ENCODE data around the gene SLIT1. TPM values are rescaled to one million over a fixed set of nuclear protein-coding genes. Genes with fewer than 3 reads are reported as not detected.

The SLIT1 gene
- total RNA-seq, 4 donors from 2014 or later = 0.10 to 0.13 TPM; not detected in 2

DNA sequence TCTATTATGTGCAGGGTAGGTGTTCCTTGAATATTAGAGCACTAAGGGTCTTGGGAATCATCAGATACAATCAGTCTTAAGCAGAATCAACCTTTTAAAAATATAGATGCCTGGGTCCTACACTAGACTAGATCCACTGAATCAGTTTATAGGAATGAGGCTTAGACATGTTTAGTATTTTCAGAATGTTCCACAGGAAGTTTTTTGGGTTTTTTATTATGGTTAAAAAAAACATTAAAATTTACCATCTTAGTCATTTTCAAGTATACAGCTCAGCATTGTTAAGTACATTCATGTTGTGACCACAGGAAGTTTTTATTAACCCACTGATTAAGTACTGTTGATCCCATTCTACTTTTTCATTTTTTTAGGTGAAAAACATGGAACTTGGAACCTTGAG lies 217.9 kb downstream of the SLIT1 start:
- Histone ChIP-seq H3K9me3 (no peaks in the 10 kb centered on the region), H3K4me3 (no peak overlapping the region), H3K4me1 (no peaks in the 10 kb centered on the region), H3K27ac (no peak overlapping the region), H3K36me3 (no peaks in the 10 kb centered on the region), H3K27me3 (no peaks in the 10 kb centered on the region)
- no peak for ATAC-seq
- in situ Hi-C loops (cut with MboI; ENCODE audit: low sequenced_read_pairs in 4 of 4) = no loop called here
- TF ChIP-seq, protein P1, sequence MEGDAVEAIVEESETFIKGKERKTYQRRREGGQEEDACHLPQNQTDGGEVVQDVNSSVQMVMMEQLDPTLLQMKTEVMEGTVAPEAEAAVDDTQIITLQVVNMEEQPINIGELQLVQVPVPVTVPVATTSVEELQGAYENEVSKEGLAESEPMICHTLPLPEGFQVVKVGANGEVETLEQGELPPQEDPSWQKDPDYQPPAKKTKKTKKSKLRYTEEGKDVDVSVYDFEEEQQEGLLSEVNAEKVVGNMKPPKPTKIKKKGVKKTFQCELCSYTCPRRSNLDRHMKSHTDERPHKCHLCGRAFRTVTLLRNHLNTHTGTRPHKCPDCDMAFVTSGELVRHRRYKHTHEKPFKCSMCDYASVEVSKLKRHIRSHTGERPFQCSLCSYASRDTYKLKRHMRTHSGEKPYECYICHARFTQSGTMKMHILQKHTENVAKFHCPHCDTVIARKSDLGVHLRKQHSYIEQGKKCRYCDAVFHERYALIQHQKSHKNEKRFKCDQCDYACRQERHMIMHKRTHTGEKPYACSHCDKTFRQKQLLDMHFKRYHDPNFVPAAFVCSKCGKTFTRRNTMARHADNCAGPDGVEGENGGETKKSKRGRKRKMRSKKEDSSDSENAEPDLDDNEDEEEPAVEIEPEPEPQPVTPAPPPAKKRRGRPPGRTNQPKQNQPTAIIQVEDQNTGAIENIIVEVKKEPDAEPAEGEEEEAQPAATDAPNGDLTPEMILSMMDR (IDR thresholded peaks at IDR 0.05 in 4 of 5, conservative IDR thresholded peaks at IDR 0.05 in 1 of 5) = no peak
- no peak for TF ChIP-seq POLR2A (IDR thresholded peaks at IDR 0.05)
- no peak for DNase-seq
- intact Hi-C loops (cut with DNase I; ENCODE audit: low total_unique reads) = no loop called here

DNA sequence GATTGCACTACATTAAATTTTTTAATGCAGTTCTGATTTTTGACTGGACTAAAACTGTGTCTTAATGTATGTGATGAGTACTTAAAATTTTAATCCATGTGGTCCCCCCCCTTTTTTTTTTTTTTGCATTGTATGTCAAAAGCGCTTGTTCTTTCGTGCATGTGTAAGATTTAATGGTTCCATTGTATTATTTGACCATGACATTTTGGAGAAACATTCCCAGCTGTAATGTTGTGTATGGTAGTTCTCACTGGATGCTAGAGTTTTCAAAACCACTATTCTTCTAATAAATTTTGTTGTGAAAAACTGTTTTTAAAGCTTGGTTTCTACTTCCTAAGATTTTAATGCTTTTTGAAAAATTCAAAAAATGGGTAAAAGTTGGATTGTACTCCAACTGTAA lies 221.6 kb downstream of the SLIT1 start:
- in situ Hi-C loops (cut with MboI; ENCODE audit: low sequenced_read_pairs in 4 of 4) = no loop called here
- Histone ChIP-seq H3K36me3 (no peaks in the 10 kb centered on the region), H3K4me1 (peaks cover 18 to 24% of the 10 kb centered on the region in 2 donors), H3K27ac (no peak overlapping the region), H3K27me3 (no peaks in the 10 kb centered on the region), H3K4me3 (no peak overlapping the region), H3K9me3 (no peaks in the 10 kb centered on the region)
- intact Hi-C loops (cut with DNase I; ENCODE audit: low total_unique reads) = no loop called here
- DNase-seq (no peak), ATAC-seq (no peak)
- TF ChIP-seq, protein P1 (IDR thresholded peaks at IDR 0.05 in 4 of 5, conservative IDR thresholded peaks at IDR 0.05 in 1 of 5) = no peak
- no peak for TF ChIP-seq POLR2A (IDR thresholded peaks at IDR 0.05)

DNA sequence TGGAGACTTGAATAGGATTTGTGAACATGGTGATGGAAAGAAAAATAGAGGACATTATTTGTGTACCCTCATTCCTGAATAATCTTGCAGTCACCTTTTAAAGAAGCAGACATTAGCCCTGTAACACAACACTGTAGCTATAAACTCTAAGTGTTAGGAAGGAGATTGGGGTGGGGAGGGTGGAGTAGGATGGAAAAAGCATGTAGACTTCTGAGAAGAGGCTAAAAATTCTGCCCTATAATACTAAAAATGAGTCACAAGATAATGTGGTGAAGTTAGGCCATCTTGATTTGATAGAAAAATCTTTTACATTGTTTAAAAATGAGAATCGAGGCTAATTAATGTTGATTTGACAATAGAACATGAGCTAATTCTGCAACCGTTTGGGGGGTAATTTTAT lies 224.9 kb downstream of the SLIT1 start:
- no peak overlapping the region for H3K27ac ChIP-seq
- intact Hi-C loops (cut with DNase I; ENCODE audit: low total_unique reads) = no loop called here

DNA sequence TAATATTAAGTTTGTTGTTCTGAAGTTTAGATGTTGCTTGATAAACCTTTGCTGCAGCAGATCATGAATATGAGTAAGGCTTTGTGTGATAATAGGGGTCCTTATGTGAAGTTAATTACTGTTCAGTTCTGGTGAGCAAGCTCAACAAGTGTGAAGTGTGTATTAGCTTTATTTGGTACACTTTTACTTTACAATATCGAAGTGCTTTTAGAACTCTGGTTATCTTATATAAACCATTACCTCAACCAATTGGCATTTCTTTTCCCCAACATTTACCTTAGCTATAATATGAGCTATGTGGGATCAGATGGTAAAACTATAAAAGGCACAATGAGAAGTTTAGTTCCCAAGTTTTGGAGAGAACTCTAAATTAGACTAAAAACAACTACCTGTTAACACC lies 226.0 kb downstream of the SLIT1 start:
- intact Hi-C loops (cut with DNase I; ENCODE audit: low total_unique reads) = no loop called here
- TF ChIP-seq, protein P1 (IDR thresholded peaks at IDR 0.05 in 4 of 5, conservative IDR thresholded peaks at IDR 0.05 in 1 of 5) = no peak
- no peak for TF ChIP-seq POLR2A (IDR thresholded peaks at IDR 0.05)
- in situ Hi-C loops (cut with MboI; ENCODE audit: low sequenced_read_pairs in 4 of 4) = no loop called here
- Histone ChIP-seq H3K4me1 (peaks cover 30 to 35% of the 10 kb centered on the region in 2 donors), H3K36me3 (peaks cover 0 to 23% of the 10 kb centered on the region in 2 donors), H3K27ac (no peak overlapping the region), H3K27me3 (no peaks in the 10 kb centered on the region), H3K4me3 (no peak overlapping the region), H3K9me3 (no peaks in the 10 kb centered on the region)
- DNase-seq (no peak), ATAC-seq (no peak)

More for the DNA sequence above, 224.9 kb downstream of the SLIT1 start:
- Histone ChIP-seq H3K9me3 (no peaks in the 10 kb centered on the region), H3K4me3 (no peak overlapping the region), H3K36me3 (peaks cover 0 to 11% of the 10 kb centered on the region in 2 donors), H3K4me1 (peaks cover 30 to 35% of the 10 kb centered on the region in 2 donors), H3K27me3 (no peaks in the 10 kb centered on the region)
- in situ Hi-C loops (cut with MboI; ENCODE audit: low sequenced_read_pairs in 4 of 4) = no loop called here
- TF ChIP-seq, protein P1 (IDR thresholded peaks at IDR 0.05 in 4 of 5, conservative IDR thresholded peaks at IDR 0.05 in 1 of 5) = no peak
- no peak for TF ChIP-seq POLR2A (IDR thresholded peaks at IDR 0.05)
- ATAC-seq (no peak), DNase-seq (no peak)

DNA sequence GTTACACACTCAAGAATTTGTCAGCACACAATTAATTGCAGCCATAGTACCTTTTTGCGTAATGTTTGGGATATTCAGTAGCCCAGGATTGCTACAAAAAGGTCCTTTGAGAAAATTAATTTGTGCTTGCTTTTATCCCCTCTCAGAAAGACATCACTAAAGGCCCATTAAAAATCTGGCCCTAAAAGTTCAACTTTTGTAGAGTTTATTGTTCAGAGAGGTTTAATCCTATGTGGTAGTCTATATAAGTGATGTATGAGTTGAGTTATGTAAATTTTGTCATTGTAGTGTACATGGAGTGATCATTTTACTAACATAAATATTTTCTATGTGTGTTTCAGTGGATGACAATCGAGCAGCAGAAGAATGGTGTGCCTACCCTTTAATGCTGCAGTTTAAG lies 227.7 kb downstream of the SLIT1 start:
- TF ChIP-seq, protein P1 (IDR thresholded peaks at IDR 0.05 in 4 of 5, conservative IDR thresholded peaks at IDR 0.05 in 1 of 5) = no peak
- TF ChIP-seq POLR2A (IDR thresholded peaks at IDR 0.05) = no peak
- Histone ChIP-seq H3K4me1 (peaks cover 30 to 43% of the 10 kb centered on the region in 2 donors), H3K4me3 (no peak overlapping the region), H3K27me3 (no peaks in the 10 kb centered on the region), H3K27ac (no peak overlapping the region), H3K9me3 (no peaks in the 10 kb centered on the region), H3K36me3 (peaks cover 0 to 24% of the 10 kb centered on the region in 2 donors)
- ATAC-seq (no peak), DNase-seq (no peak)
- intact Hi-C loops (cut with DNase I; ENCODE audit: low total_unique reads) (no loop called here), in situ Hi-C loops (cut with MboI; ENCODE audit: low sequenced_read_pairs in 4 of 4) (no loop called here)
